Lower leg skin (tissue), 4 donors: ENCODE data around the gene SBNO2. TPM values are rescaled to one million over a fixed set of nuclear protein-coding genes. Genes with fewer than 3 reads are reported as not detected.

ENCODE experiments used
- DNase-seq, 2 donors: peaks; one replicate each; pipeline ENCODE4 v3.0.0-alpha.2; 2019; ENCODE audit warnings: low spot score in 2 of 2
- H3K4me3 ChIP-seq: fragments of 200-600 bp; sonication (generic); 2 replicates; pipeline ENCODE4 v1.5.1; 2017; ENCODE audit warnings: mild to moderate bottlenecking, low read depth; ENCODE audit not compliant: poor library complexity, severe bottlenecking
- POLR2A ChIP-seq, 2 donors: fragments of 450-650 bp; IDR thresholded peaks; one replicate each; pipeline ENCODE4 v1.6.1; 2016 to 2017; ENCODE audit warnings: antibody characterized with exemption in 2 of 2, mild to moderate bottlenecking in 1 of 2, moderate library complexity in 1 of 2
- whole genome bisulfite sequencing, 2 donors: methylation state at CpG; one replicate each; pipeline ENCODE4 v1.1.5; 2018; 5-methylcytosine and 5-hydroxymethylcytosine counted together
- intact Hi-C: fragments of 100-400 bp; cut with DNase I; formaldehyde crosslinking; loops from one replicate; pipeline ENCODE4 v1.15.0; 2023; ENCODE audit warnings: low total_unique reads
- total RNA-seq, 4 donors: library from RNA; depleted of rRNA; stranded (reverse); fragments of >200 nt; gene quantifications; one replicate each; pipeline ENCODE4 v1.1.0, GENCODE V29; 2016
- TF ChIP-seq, protein P1 (sequence below), 3 donors: fragments of 450-650 bp; IDR thresholded peaks; one replicate each; pipeline ENCODE4 v1.5.1; 2016; ENCODE audit warnings: antibody characterized with exemption in 3 of 3, mild to moderate bottlenecking in 3 of 3, moderate library complexity in 2 of 3

The SBNO2 gene
- total RNA-seq, 4 donors from 2014 or later, result 54.8 to 68.6 (median 60.3) TPM

DNA sequence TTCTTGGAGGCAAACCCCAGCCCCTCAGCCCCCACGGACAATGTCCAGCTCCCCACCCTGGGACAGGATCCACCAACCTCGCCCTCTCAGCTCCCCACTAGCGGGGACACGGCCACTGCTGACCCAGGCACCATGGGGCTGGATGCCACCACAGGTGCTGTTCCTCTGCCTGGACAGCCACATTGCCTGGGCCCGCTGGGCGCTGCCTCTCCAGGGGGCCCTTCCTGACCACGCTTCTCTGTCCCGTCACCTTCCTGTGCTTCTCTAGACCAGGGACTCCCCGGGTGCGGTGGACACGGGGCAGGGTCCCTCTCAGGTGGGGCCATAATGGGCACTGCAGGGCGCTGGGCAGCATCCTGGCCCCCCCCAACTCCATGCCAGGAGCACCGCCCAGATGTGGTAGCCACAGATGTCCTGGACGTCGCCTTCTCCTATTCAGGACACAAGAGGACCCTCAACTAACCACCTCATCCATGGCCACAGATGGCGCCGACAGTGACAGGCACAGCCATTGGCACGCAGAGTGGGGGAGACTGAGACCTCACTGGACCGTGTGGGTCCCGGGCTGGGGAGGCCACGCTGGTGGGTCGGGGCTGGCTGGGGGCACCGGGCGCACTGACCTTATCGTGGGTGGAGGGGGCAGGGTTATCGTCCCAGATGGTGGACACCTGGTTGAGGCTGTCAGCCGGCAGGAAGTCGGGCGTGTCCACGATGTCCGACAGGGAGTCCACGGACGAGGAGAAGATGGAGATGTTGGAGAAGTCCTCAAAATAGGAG is 46.9 kb downstream of the SBNO2 start:
- no peak overlapping the region for H3K4me3 ChIP-seq
- TF ChIP-seq, protein P1, sequence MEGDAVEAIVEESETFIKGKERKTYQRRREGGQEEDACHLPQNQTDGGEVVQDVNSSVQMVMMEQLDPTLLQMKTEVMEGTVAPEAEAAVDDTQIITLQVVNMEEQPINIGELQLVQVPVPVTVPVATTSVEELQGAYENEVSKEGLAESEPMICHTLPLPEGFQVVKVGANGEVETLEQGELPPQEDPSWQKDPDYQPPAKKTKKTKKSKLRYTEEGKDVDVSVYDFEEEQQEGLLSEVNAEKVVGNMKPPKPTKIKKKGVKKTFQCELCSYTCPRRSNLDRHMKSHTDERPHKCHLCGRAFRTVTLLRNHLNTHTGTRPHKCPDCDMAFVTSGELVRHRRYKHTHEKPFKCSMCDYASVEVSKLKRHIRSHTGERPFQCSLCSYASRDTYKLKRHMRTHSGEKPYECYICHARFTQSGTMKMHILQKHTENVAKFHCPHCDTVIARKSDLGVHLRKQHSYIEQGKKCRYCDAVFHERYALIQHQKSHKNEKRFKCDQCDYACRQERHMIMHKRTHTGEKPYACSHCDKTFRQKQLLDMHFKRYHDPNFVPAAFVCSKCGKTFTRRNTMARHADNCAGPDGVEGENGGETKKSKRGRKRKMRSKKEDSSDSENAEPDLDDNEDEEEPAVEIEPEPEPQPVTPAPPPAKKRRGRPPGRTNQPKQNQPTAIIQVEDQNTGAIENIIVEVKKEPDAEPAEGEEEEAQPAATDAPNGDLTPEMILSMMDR (IDR thresholded peaks at IDR 0.05), result no peak
- TF ChIP-seq POLR2A (IDR thresholded peaks at IDR 0.05), result no peak
- intact Hi-C loops, result no loop called here
- DNase-seq, result no peak
- 89 to 97% methylated on average over 28 to 33 of the region's 33 CpGs for WGBS, 2 donors

DNA sequence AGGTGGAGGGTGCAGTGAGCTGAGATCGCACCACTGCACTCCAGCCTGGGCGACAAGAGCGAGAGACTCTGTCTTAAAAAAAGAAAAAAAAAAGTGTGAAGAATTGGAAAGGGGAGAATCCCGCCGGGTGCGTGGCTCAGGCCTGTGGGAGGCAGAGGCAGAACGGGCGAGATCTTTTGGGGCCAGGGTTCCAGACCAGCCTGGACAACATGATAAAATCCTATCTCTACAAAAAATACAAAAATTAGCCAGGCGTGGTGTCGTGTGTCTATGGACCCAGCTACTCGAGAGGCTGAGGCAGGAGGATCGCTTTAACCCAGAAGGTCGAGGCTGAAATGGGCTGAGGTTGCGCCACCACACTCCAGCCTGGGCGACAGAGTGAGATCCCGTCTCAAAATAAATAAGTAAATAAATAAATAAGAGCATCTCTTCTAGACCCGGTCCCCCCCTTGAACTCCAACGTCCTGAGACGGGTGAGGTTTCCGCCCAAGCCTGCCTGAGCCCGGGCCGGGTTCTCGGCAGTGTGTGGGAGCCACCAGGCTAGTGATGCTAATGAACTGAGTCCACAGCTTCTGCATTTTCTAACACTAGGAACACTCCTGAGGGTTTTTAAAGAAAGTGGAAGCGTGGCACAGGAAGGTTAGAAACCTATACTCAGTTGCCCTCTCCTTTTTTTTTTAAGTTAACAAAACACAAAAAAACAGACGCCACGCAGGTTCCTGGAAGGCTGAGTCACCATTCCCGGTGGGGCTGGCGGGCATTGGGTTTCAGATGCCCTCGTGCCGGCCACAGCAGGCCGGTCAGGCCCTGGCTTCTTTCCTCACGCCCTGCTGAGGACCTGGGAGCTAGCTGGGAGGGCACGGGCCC is 48.2 kb downstream of the SBNO2 start:
- H3K4me3 ChIP-seq, result no peak overlapping the region
- intact Hi-C loops, result no loop called here
- DNase-seq, result no peak
- TF ChIP-seq POLR2A (IDR thresholded peaks at IDR 0.05), result no peak
- TF ChIP-seq, protein P1 (IDR thresholded peaks at IDR 0.05), result no peak
- 84 to 88% methylated on average over 33 of the region's 33 CpGs for WGBS, 2 donors

DNA sequence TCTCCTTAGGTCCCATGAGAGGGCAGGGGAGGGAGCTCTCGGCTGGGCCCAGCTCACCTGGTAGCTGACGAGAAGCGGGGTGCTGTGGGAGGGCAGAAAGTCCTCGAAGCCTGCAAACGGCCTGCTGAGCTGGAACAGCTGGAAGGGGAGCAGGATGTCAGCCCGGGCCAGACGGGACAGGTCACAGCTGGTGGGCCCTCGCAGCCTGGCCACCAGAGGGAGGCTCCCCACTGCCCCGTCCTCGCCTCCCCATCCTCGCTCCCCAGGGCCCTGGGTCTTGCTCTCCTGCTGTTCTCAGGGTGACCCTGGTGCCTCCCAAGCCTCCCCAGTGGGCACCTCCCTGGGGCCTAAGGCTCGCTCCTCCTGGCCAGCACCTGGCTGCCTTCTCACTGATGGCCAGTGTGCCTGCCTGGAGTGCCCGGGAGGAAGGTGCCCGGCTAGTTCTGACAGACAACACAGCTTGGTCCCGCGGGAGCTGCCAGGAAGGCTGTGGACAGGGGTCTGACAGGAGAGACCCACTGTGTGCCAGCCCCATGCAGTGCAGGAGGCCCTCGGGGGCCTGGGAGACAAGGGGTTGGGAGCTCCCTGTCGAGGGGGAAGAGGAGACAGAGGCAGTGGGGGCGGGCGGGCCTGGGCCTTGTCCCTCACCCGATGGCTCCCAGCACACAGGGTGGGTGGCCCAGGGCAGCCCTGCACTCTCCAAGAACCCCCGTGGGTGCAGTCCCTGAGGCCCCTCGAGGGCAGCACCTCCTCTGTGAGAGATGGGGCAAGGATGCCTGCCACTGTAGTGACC is 50.0 kb downstream of the SBNO2 start:
- whole genome bisulfite sequencing, 2 donors, result 86 to 90% methylated on average over 17 to 22 of the region's 23 CpGs
- intact Hi-C loops, result no loop called here
- DNase-seq, result no peak
- no peak for TF ChIP-seq POLR2A (IDR thresholded peaks at IDR 0.05)
- TF ChIP-seq, protein P1 (IDR thresholded peaks at IDR 0.05), result no peak
- H3K4me3 ChIP-seq, result no peak overlapping the region

DNA sequence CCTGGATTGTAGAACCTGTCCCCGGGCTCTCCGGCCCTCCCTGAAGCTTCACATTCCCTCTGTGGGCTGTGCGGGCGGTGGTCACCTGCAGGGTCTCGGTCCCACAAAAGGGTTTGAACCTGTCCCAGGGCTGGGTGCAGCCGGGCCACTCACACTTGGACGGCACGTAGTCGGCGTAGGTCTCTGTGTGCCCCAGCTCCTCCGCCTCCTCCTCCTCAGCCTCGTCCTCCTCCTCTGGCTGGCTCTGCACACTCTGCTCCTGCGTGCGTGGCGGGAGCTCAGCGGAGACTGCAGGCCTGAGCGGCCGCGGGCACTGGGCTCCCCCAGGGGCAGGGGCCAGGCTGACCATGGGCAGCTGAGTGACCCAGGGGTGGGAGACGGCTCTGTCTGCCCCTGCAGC is 50.7 kb downstream of the SBNO2 start:
- WGBS, 2 donors, result 92 to 98% methylated on average over 18 to 20 of the region's 20 CpGs
- no peak for DNase-seq
- no peak for TF ChIP-seq POLR2A (IDR thresholded peaks at IDR 0.05)
- TF ChIP-seq, protein P1 (IDR thresholded peaks at IDR 0.05), result no peak
- intact Hi-C loops, result no loop called here
- H3K4me3 ChIP-seq, result no peak overlapping the region

DNA sequence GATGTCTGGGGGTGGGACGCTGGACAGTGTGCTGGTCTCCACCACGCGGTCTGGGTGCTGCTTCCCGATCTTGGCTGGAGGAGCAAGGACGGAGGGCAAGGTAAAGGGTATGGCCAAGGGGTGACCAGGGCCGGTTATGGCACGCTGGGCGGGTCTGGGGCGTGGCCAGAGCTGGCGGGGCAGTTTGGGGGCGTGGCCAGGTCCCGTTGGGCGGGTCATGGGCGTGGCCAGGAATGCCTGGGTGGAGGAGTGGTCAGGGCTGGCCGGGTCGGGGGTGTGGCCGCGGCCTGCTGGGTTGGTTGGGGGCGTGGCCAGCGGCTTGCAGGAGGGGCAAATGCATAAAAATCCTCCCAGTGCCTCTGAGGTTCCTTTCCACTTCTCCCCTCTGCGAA is 51.1 kb downstream of the SBNO2 start:
- H3K4me3 ChIP-seq, result no peak overlapping the region
- WGBS, 2 donors, result 46 to 53% methylated on average over 21 of the region's 21 CpGs
- TF ChIP-seq, protein P1 (IDR thresholded peaks at IDR 0.05), result no peak
- no peak for TF ChIP-seq POLR2A (IDR thresholded peaks at IDR 0.05)
- DNase-seq, result peak in 1 of 2 donors; percentile 86
- intact Hi-C loops, result no loop called here
